PC-9 (cell line): ENCODE measurements around the gene FAM193B. TPM values are rescaled to one million over a fixed set of nuclear protein-coding genes. Genes with fewer than 3 reads are reported as not detected.

ENCODE experiments used
- BruUV-seq: library from RNA; stranded (reverse); fragments of 400-500 nt; replicated peaks from 2 replicates; lab custom pipeline; 2021; lab: Mats Ljungman, UMichigan
- CTCF ChIA-PET: fragments of 300-600 bp; sonication (Branson Sonifier 250); formaldehyde crosslinking; loops from one replicate; lab custom pipeline; 2022; ENCODE audit warnings: antibody characterized with exemption; lab: Charles Lee
- POLR2A ChIA-PET: fragments of 300-600 bp; sonication (Branson Sonifier 250); formaldehyde crosslinking; loops from one replicate; lab custom pipeline; 2022; ENCODE audit warnings: antibody characterized with exemption; ENCODE audit not compliant: unreplicated experiment; lab: Charles Lee
- DNase-seq, 2 experiments: peaks; one replicate each; pipeline versions ENCODE4 v3.0.0 to v3.0.0-alpha.2; 2015 to 2022; ENCODE audit warnings: mixed read lengths in 1 of 2
- H2AFZ ChIP-seq: fragments of 200-600 bp; sonication (generic); 2 replicates; pipeline ENCODE4 v1.8.1; 2017; ENCODE audit warnings: antibody characterized with exemption
- H3F3A ChIP-seq: fragments of 200-600 bp; sonication (generic); 2 replicates; pipeline ENCODE4 v1.8.1; 2017; ENCODE audit warnings: antibody characterized with exemption, mild to moderate bottlenecking, low read depth; ENCODE audit not compliant: insufficient read depth
- H3K27ac ChIP-seq: fragments of 200-600 bp; sonication (generic); 2 replicates; pipeline ENCODE4 v1.6.1; 2016; ENCODE audit warnings: mixed run types
- H3K27me3 ChIP-seq: fragments of 200-600 bp; sonication (generic); 2 replicates; pipeline ENCODE4 v1.6.1; 2016; ENCODE audit warnings: low read depth, mixed run types; ENCODE audit not compliant: insufficient read depth
- H3K36me3 ChIP-seq: fragments of 200-600 bp; sonication (generic); 2 replicates; pipeline ENCODE4 v1.6.1; 2016; ENCODE audit warnings: low read depth, mixed run types
- H3K4me1 ChIP-seq: fragments of 200-600 bp; sonication (generic); replicated peaks from 2 replicates; pipeline ENCODE4 v1.6.1; 2016; ENCODE audit warnings: mixed run types; ENCODE audit not compliant: insufficient read depth
- H3K4me2 ChIP-seq: fragments of 200-600 bp; sonication (generic); 2 replicates; pipeline ENCODE4 v1.6.1; 2017; ENCODE audit warnings: mixed run types
- H3K4me3 ChIP-seq: fragments of 200-600 bp; sonication (generic); 2 replicates; pipeline ENCODE4 v1.6.1; 2016; ENCODE audit warnings: mixed run types
- H3K79me2 ChIP-seq: fragments of 200-600 bp; sonication (generic); 2 replicates; pipeline ENCODE4 v1.6.1; 2017; ENCODE audit warnings: low read depth, mixed run types
- H3K9me2 ChIP-seq: fragments of 200-600 bp; sonication (generic); 2 replicates; pipeline ENCODE4 v1.8.1; 2017; ENCODE audit warnings: mild to moderate bottlenecking; ENCODE audit not compliant: insufficient read depth
- H3K9me3 ChIP-seq: fragments of 200-600 bp; sonication (generic); 2 replicates; pipeline ENCODE4 v1.8.1; 2016; ENCODE audit warnings: low read depth; ENCODE audit not compliant: insufficient read depth
- H4K20me1 ChIP-seq: fragments of 200-600 bp; sonication (generic); 2 replicates; pipeline ENCODE4 v1.8.1; 2017; ENCODE audit not compliant: insufficient read depth
- EZH2 ChIP-seq: fragments of 200-600 bp; sonication (generic); IDR thresholded peaks from 2 replicates; pipeline ENCODE4 v1.8.0; 2017; ENCODE audit warnings: antibody characterized with exemption, low read depth
- intact Hi-C: fragments of 100-400 bp; cut with micrococcal nuclease; formaldehyde crosslinking; loops from one replicate; pipeline ENCODE4 v1.10.0; 2022; ENCODE audit not compliant: unreplicated experiment
- total RNA-seq: library from RNA; stranded (reverse); gene quantifications from 2 replicates; pipeline ENCODE4 v1.2.3, GENCODE V29; 2021
- TF ChIP-seq, protein P1 (sequence below): fragments of 200-600 bp; sonication (generic); conservative IDR thresholded peaks from 2 replicates; pipeline ENCODE4 v1.6.1; 2017; ENCODE audit warnings: mixed run types, antibody characterized with exemption, mild to moderate bottlenecking, moderate library complexity

FAM193B gene
- total RNA-seq, 1 experiment from 2014 or later: 70.4 TPM

DNA sequence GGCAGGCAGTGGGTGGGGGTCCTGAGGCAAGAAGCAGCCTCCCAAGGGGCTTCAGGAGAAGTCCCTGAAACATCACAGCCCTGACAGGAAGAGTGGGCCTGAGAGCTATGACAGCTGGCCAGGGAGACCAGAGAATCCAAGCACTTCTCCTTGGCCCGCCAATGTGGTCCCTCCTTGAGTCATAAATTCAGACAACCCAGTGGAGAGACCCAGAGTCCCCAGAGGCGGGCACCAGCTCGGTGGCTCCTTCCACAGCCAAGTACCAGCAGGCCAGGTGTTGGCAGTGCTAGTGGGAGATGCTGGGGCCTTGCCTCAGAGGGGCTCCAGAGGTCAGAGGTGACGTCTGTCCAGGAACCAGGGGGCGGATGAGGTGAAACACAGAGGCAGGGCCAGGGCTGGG lies 43.2 kb downstream of the FAM193B start:
- no peaks in the 10 kb centered on the region for H3K27me3 ChIP-seq
- BruUV-seq: no TSS peak
- POLR2A ChIA-PET: no interaction called here

DNA sequence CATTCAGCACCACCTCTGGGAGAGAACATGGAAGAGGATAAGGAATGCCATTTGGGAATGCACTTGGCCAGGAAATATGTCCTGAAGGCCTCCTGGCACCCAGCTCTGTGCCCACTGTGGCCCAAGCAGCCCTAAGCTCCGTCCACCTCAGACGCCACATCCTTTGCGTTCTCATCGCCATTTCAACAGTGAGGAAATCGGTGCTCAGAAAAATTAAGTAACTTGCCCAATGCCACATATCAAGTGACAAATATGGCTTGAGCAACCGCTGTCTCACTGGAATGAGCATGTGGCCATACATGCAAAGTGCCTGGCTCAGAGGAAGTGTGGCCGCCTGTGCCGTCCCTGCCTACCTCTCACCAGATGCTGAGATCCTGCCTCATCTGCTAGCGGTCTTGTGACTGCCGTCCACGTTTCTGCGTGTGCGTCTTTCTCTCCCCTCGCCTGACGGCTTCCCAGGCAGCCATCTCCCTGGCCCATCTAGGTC lies 43.8 kb downstream of the FAM193B start:
- DNase-seq: no peak
- intact Hi-C loops: no loop called here
- Histone ChIP-seq H4K20me1 (no peaks in the 10 kb centered on the region), H3F3A (no peaks in the 10 kb centered on the region), H3K9me2 (no peaks in the 10 kb centered on the region), H3K4me2 (no peak overlapping the region), H2AFZ (no peak overlapping the region), H3K36me3 (peaks cover 3% of the 10 kb centered on the region; the same call in 1 of the 2 replicates), H3K9me3 (no peaks in the 10 kb centered on the region), H3K27ac (no peak overlapping the region), H3K27me3 (no peaks in the 10 kb centered on the region), H3K4me3 (no peak overlapping the region), H3K79me2 (peaks cover 6% of the 10 kb centered on the region), H3K4me1 (peaks cover 5% of the 10 kb centered on the region)
- BruUV-seq: no TSS peak
- ChIA-PET CTCF (no interaction called here), POLR2A (no interaction called here)
- TF ChIP-seq EZH2: no peak
- TF ChIP-seq, protein P1, sequence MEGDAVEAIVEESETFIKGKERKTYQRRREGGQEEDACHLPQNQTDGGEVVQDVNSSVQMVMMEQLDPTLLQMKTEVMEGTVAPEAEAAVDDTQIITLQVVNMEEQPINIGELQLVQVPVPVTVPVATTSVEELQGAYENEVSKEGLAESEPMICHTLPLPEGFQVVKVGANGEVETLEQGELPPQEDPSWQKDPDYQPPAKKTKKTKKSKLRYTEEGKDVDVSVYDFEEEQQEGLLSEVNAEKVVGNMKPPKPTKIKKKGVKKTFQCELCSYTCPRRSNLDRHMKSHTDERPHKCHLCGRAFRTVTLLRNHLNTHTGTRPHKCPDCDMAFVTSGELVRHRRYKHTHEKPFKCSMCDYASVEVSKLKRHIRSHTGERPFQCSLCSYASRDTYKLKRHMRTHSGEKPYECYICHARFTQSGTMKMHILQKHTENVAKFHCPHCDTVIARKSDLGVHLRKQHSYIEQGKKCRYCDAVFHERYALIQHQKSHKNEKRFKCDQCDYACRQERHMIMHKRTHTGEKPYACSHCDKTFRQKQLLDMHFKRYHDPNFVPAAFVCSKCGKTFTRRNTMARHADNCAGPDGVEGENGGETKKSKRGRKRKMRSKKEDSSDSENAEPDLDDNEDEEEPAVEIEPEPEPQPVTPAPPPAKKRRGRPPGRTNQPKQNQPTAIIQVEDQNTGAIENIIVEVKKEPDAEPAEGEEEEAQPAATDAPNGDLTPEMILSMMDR: no peak

More for the DNA sequence above, 43.2 kb downstream of the FAM193B start:
- H4K20me1 ChIP-seq: no peaks in the 10 kb centered on the region
- intact Hi-C loops: no loop called here
- H3K4me3 ChIP-seq: no peak overlapping the region
- no peaks in the 10 kb centered on the region for H3K9me2 ChIP-seq
- no peak overlapping the region for H3K4me2 ChIP-seq
- no peak for TF ChIP-seq EZH2
- TF ChIP-seq, protein P1: no peak
- DNase-seq: no peak
- CTCF ChIA-PET: no interaction called here
- H3F3A ChIP-seq: no peaks in the 10 kb centered on the region
- no peaks in the 10 kb centered on the region for H3K9me3 ChIP-seq
- H3K4me1 ChIP-seq: peaks cover 10% of the 10 kb centered on the region
- no peak overlapping the region for H2AFZ ChIP-seq
- peaks cover 5% of the 10 kb centered on the region; the same call in 1 of the 2 replicates for H3K36me3 ChIP-seq
- H3K79me2 ChIP-seq: peaks cover 12% of the 10 kb centered on the region
- H3K27ac ChIP-seq: no peak overlapping the region

DNA sequence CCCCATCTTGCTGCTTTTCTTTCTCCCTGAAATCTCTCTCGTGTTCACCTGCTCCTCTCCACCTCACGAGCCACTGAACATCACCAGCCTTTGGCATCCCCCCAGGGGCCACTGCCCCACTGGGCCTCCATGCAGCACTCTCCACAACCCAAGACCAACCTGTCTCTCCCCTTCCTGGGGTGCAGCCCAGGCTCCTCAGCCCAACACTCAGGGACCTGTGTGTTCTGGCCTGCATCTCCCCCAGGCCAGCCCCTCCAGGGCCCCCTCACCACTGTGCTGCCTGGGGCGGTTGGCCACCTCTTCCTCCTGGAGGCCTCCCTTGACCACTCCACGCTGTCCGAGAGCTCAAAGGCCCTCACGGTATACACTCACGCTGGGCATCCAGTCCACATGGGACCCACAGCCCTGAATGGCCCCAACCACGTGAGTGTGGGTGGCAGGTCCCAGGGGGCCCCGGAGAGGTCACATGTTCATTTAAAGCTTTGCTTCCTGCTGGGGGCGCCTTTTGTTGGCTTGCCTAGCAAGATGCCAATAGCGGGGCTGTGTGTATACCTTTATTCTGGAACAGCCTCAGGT lies 44.3 kb downstream of the FAM193B start:
- H3F3A ChIP-seq: no peaks in the 10 kb centered on the region
- CTCF ChIA-PET: no interaction called here
- H3K27ac ChIP-seq: no peak overlapping the region
- H3K36me3 ChIP-seq: no peaks in the 10 kb centered on the region
- H4K20me1 ChIP-seq: no peaks in the 10 kb centered on the region
- H3K4me3 ChIP-seq: no peak overlapping the region
- no peak overlapping the region for H2AFZ ChIP-seq
- no peaks in the 10 kb centered on the region for H3K9me3 ChIP-seq
- TF ChIP-seq, protein P1: no peak
- TF ChIP-seq EZH2: no peak
- no peak for DNase-seq
- intact Hi-C loops: no loop called here
- POLR2A ChIA-PET: no interaction called here
- no peaks in the 10 kb centered on the region for H3K4me1 ChIP-seq
- H3K27me3 ChIP-seq: no peaks in the 10 kb centered on the region
- no TSS peak for BruUV-seq
- no peaks in the 10 kb centered on the region for H3K9me2 ChIP-seq
- no peak overlapping the region for H3K4me2 ChIP-seq
- peaks cover 1% of the 10 kb centered on the region; the same call in 1 of the 2 replicates for H3K79me2 ChIP-seq
